ENCODE results near the gene ACTMAP. TPM values are rescaled to one million over a fixed set of nuclear protein-coding genes. Genes with fewer than 3 reads are reported as not detected.

ACTMAP gene
- total RNA-seq, 1 donor from 2014 or later, result under 0.01 TPM

- H3K27ac ChIP-seq (ENCODE audit: low read depth, low read length), result peak overlapping the region; percentile 96
Measured at GRCh38 chr19:40692212-40692551, 58.1 kb downstream of the ACTMAP start.

GRCh38 chr19:40691421-40692211, 58.7 kb downstream of the ACTMAP start:
- Histone ChIP-seq H3K27me3 (ENCODE audit: control insufficient read depth in 3 of 3, insufficient read depth in 3 of 3, low read length in 3 of 3) (no peaks in the 10 kb centered on the region), H3K27ac (ENCODE audit: low read depth, low read length) (peak overlapping the region; percentile 96), H3K9me3 (ENCODE audit: control insufficient read depth in 3 of 3, low read length in 3 of 3) (no peaks in the 10 kb centered on the region), H3K36me3 (ENCODE audit: control insufficient read depth in 3 of 3, insufficient read depth in 3 of 3, low read length in 3 of 3) (peaks cover 9 to 13% (median 9%) of the 10 kb centered on the region in 3 donors), H3K4me3 (ENCODE audit: low read length in 3 of 3) (peak overlapping the region in 2 of 3 donors; percentile 72 to 77), H3K4me1 (ENCODE audit: control insufficient read depth in 3 of 3, insufficient read depth in 3 of 3, low read length in 3 of 3) (peaks cover 25 to 40% (median 34%) of the 10 kb centered on the region in 3 donors), H3K9ac (ENCODE audit: low read depth in 1 of 3, low read length in 3 of 3) (peak overlapping the region; percentile 61 to 94 (median 86))

More at GRCh38 chr19:40692212-40692551, 58.1 kb downstream of the ACTMAP start:
- Histone ChIP-seq H3K36me3 (ENCODE audit: control insufficient read depth in 3 of 3, insufficient read depth in 3 of 3, low read length in 3 of 3) (peaks cover 12% of the 10 kb centered on the region in 3 donors), H3K4me3 (ENCODE audit: low read length in 3 of 3) (no peak overlapping the region), H3K9ac (ENCODE audit: low read depth in 1 of 3, low read length in 3 of 3) (no peak overlapping the region), H3K9me3 (ENCODE audit: control insufficient read depth in 3 of 3, low read length in 3 of 3) (no peaks in the 10 kb centered on the region), H3K27me3 (ENCODE audit: control insufficient read depth in 3 of 3, insufficient read depth in 3 of 3, low read length in 3 of 3) (no peaks in the 10 kb centered on the region), H3K4me1 (ENCODE audit: control insufficient read depth in 3 of 3, insufficient read depth in 3 of 3, low read length in 3 of 3) (peaks cover 25 to 40% (median 34%) of the 10 kb centered on the region in 3 donors)

Small RNAs within 50 kb of the gene (small RNA-seq; reads per million reads assigned to genes)
- gene RNU6-195P, result not detected

Other genes with a start within 250 kb of the ACTMAP start
- 6.3 TPM for gene SHKBP1, start 173.6 kb downstream of the ACTMAP start, total RNA-seq
- 86.6 TPM for gene LTBP4, start 149.1 kb downstream of the ACTMAP start, total RNA-seq
- gene NUMBL, start 59.8 kb downstream of the ACTMAP start, total RNA-seq, result 9.4 TPM
- 19.3 TPM for gene COQ8B, start 33.6 kb downstream of the ACTMAP start, total RNA-seq
- 6.8 TPM for gene ITPKC, start 33.4 kb downstream of the ACTMAP start, total RNA-seq
- 7.8 TPM for gene SNRPA, start 726 bp upstream of the ACTMAP start, total RNA-seq
- gene MIA, start 25.0 kb upstream of the ACTMAP start, total RNA-seq, result 2.1 TPM
- 2.1 TPM for gene RAB4B, start 27.8 kb upstream of the ACTMAP start, total RNA-seq
- 37.1 TPM for gene EGLN2, start 48.7 kb upstream of the ACTMAP start, total RNA-seq
- not detected for gene CYP2A6, start 100.0 kb upstream of the ACTMAP start, total RNA-seq
- not detected for gene CYP2A7, start 131.8 kb upstream of the ACTMAP start, total RNA-seq
- not detected for gene CYP2B6, start 240.8 kb upstream of the ACTMAP start, total RNA-seq